ENCODE results near the gene PPP2R2B. TPM values are rescaled to one million over a fixed set of nuclear protein-coding genes. Genes with fewer than 3 reads are reported as not detected.

PPP2R2B gene
- total and polyA plus RNA-seq, 2 donors (not counting 3 experiments of a cell fraction or from before 2014, with no cell fraction given), result not detected

- Histone ChIP-seq H4K20me1 (replicated peaks; ENCODE audit: control insufficient read depth, extremely low read depth, insufficient read depth, low read length) (no peaks in the 10 kb centered on the region), H3K4me3 (replicated peaks in 1 of 3; ENCODE audit: insufficient read depth in 1 of 3, low read depth in 1 of 3, low read length in 3 of 3) (no peak overlapping the region), H3K27me3 (ENCODE audit: control insufficient read depth in 2 of 2, insufficient read depth in 2 of 2, low read length in 2 of 2) (no peaks in the 10 kb centered on the region), H3K9me3 (replicated peaks; ENCODE audit: control insufficient read depth, insufficient read depth, low read length) (no peaks in the 10 kb centered on the region), H3K9ac (replicated peaks; ENCODE audit: extremely low read depth, insufficient read depth, low read length) (no peak overlapping the region), H3K27ac (ENCODE audit: insufficient read depth, low read depth, low read length) (no peak overlapping the region), H3K4me2 (ENCODE audit: insufficient read depth, low read length) (no peak overlapping the region), H3K36me3 (ENCODE audit: control insufficient read depth in 2 of 2, extremely low read depth in 1 of 2, insufficient read depth in 2 of 2, low read length in 2 of 2) (no peaks in the 10 kb centered on the region), H3K79me2 (ENCODE audit: control insufficient read depth, insufficient read depth, low read length) (no peaks in the 10 kb centered on the region), H2AFZ (ENCODE audit: low read depth, low read length) (no peak overlapping the region), H3K9me1 (replicated peaks; ENCODE audit: control insufficient read depth, extremely low read depth, insufficient read depth, low read length) (no peaks in the 10 kb centered on the region), H3K4me1 (ENCODE audit: control insufficient read depth, extremely low read depth, insufficient read depth, low read length) (no peaks in the 10 kb centered on the region)
- no TSS peak for BruUV-seq (replicated peaks)
- dilution Hi-C loops (cut with MboI; ENCODE audit: extremely low pct_ligation_motif_present, low sequenced_read_pairs) (no loop called here), intact Hi-C loops (cut with micrococcal nuclease) (no loop called here)
- ChIA-PET CTCF (no interaction called here), POLR2A (no interaction called here)
- no peak for DNase-seq (ENCODE audit: low read depth, low spot score)
- FAIRE-seq, result no peak
- no peak for TF ChIP-seq MYC (IDR thresholded peaks at IDR 0.05; ENCODE audit: low read depth, low read length)
- no peak for TF ChIP-seq POLR2A (IDR thresholded peaks at IDR 0.05; ENCODE audit: low read depth, low read length)
- no peak for TF ChIP-seq CTCF (IDR thresholded peaks at IDR 0.05; ENCODE audit: extremely low read depth in 1 of 2, insufficient read depth in 1 of 2, low read depth in 1 of 2, low read length in 2 of 2)
- no peak for TF ChIP-seq FOS (IDR thresholded peaks at IDR 0.05; ENCODE audit: borderline replicate concordance, insufficient read depth, low read length)
- TF ChIP-seq JUN (IDR thresholded peaks at IDR 0.05; ENCODE audit: borderline replicate concordance, insufficient read depth, insufficient read length, low read depth), result no peak
- TF ChIP-seq, protein P1, sequence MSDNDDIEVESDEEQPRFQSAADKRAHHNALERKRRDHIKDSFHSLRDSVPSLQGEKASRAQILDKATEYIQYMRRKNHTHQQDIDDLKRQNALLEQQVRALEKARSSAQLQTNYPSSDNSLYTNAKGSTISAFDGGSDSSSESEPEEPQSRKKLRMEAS (IDR thresholded peaks at IDR 0.05; ENCODE audit: insufficient read depth, insufficient read length), result no peak
- TF ChIP-seq EZH2 (IDR thresholded peaks at IDR 0.05; ENCODE audit: borderline replicate concordance, low read depth, low read length, severe bottlenecking), result no peak
- no peak for TF ChIP-seq GATA2 (IDR thresholded peaks at IDR 0.05; ENCODE audit: insufficient read depth, insufficient read length, low read depth, low read length)
- TF ChIP-seq POLR2AphosphoS5 (IDR thresholded peaks at IDR 0.05; ENCODE audit: insufficient read depth, low read depth, low read length), result no peak
These were observed 107.6 kb downstream of the PPP2R2B start for GRCh38 chr5:146770980-146771379.
